Dedifferentiated amniotic fluid mesenchymal stem cell (primary cell): ENCODE data around the gene SYNGR2.
"Not testable (repeated sequence)": the region's sequence is repeated elsewhere in the genome, so short reads cannot be mapped to it uniquely, and the experiment has no call there.

Experiments used
- DNase-seq: peaks from one replicate; pipeline ENCODE4 v3.0.0-alpha.2; 2016; ENCODE audit errors: extremely low spot score

SYNGR2 gene

GRCh38 chr17:78171591-78172248 is 3.3 kb downstream of the SYNGR2 start:
- DNase-seq: not testable (repeated sequence)

GRCh38 chr17:78172249-78173051 is 4.1 kb downstream of the SYNGR2 start:
- no peak for DNase-seq

- DNase-seq: no peak
Observed at GRCh38 chr17:78173097-78173715, 4.8 kb downstream of the SYNGR2 start.

- no peak for DNase-seq
Observed at GRCh38 chr17:78174346-78174869, 6.0 kb downstream of the SYNGR2 start.

- DNase-seq: no peak
Observed at GRCh38 chr17:78174870-78175642, 6.7 kb downstream of the SYNGR2 start.

GRCh38 chr17:78175643-78175981 is 7.2 kb downstream of the SYNGR2 start:
- no peak for DNase-seq

- DNase-seq: no peak
Observed at GRCh38 chr17:78176548-78177025, 8.2 kb downstream of the SYNGR2 start.

GRCh38 chr17:78179372-78179771 is 11.0 kb downstream of the SYNGR2 start:
- no peak for DNase-seq

- DNase-seq: no peak
Observed at GRCh38 chr17:78180083-78180482, 11.7 kb downstream of the SYNGR2 start.

GRCh38 chr17:78180508-78180907 is 12.1 kb downstream of the SYNGR2 start:
- no peak for DNase-seq

- no peak for DNase-seq
Observed at GRCh38 chr17:78182504-78182903, 14.1 kb downstream of the SYNGR2 start.

GRCh38 chr17:78183916-78184315 is 15.5 kb downstream of the SYNGR2 start:
- no peak for DNase-seq

- no peak for DNase-seq
Observed at GRCh38 chr17:78184351-78184750, 16.0 kb downstream of the SYNGR2 start.

GRCh38 chr17:78184868-78185267 is 16.5 kb downstream of the SYNGR2 start:
- no peak for DNase-seq

- DNase-seq: no peak
Observed at GRCh38 chr17:78185981-78186691, 17.8 kb downstream of the SYNGR2 start.

GRCh38 chr17:78186692-78187595 is 18.6 kb downstream of the SYNGR2 start, which contains the start of the genes AFMID and TK1:
TSS of gene AFMID (plus strand) at chr17:78187362. CDS start at chr17:78187371, 9 bp downstream.
TSS of gene TK1 (minus strand) at chr17:78187052. CDS start at chr17:78186994, 58 bp downstream.
- peak; percentile 95 for DNase-seq

GRCh38 chr17:78196716-78197115 is 28.3 kb downstream of the SYNGR2 start:
- no peak for DNase-seq

- no peak for DNase-seq
Observed at GRCh38 chr17:78197147-78197832, 28.9 kb downstream of the SYNGR2 start.

GRCh38 chr17:78200451-78200850 is 32.1 kb downstream of the SYNGR2 start:
- no peak for DNase-seq
